Ovary (tissue), 9 donors: Measurements from ENCODE around the gene FOXC2. TPM values are rescaled to one million over a fixed set of nuclear protein-coding genes. Genes with fewer than 3 reads are reported as not detected.

Experiments used
- DNase-seq, 5 donors: peaks; one replicate each; pipeline ENCODE4 v3.0.0-alpha.2; 2019 to 2020
- H3K27ac ChIP-seq, 2 donors: fragments of 200-600 bp; one replicate each; pipeline versions ENCODE4 v1.5.1 to v1.8.0; 2019 to 2022
- H3K27me3 ChIP-seq: fragments of 200-600 bp; one replicate; pipeline ENCODE4 v1.8.0; 2022
- H3K36me3 ChIP-seq: fragments of 200-600 bp; sonication (generic); one replicate; pipeline ENCODE4 v1.5.1; 2019
- H3K4me1 ChIP-seq: one replicate; pipeline ENCODE4 v1.8.1; 2013; ENCODE audit warnings: mild to moderate bottlenecking, moderate library complexity; ENCODE audit not compliant: insufficient read depth
- H3K4me3 ChIP-seq: fragments of 200-600 bp; sonication (generic); one replicate; pipeline ENCODE4 v1.5.1; 2017
- H3K9me3 ChIP-seq, 2 donors: fragments of 200-600 bp in 1 of 2; sonication (generic) in 1 of 2; one replicate each; pipeline versions ENCODE4 v1.5.1 to v1.8.1; 2013 to 2019; ENCODE audit warnings: mild to moderate bottlenecking in 1 of 2, moderate library complexity in 1 of 2
- EP300 ChIP-seq: sonication (generic); formaldehyde crosslinking; IDR thresholded peaks from one replicate; pipeline ENCODE4 v1.6.1; 2017; ENCODE audit warnings: antibody characterized with exemption
- POLR2A ChIP-seq: fragments of 450-650 bp; IDR thresholded peaks from one replicate; pipeline ENCODE4 v1.6.1; 2017; ENCODE audit warnings: antibody characterized with exemption, mild to moderate bottlenecking, moderate library complexity
- WGBS, 3 donors: extraction: QIAGEN DNeasy Blood & Tissue Kit in 1 of 3; methylation state at CpG; one replicate each; pipeline versions ENCODE4 v1.1.5 to v1.1.7; 2013 to 2017; 5-methylcytosine and 5-hydroxymethylcytosine counted together
- intact Hi-C, 4 donors: fragments of 100-400 bp; cut with DNase I; formaldehyde crosslinking; loops; one replicate each; pipeline versions ENCODE4 v1.11.0 to v1.15.1; 2022 to 2023
- polyA plus RNA-seq, 2 donors: library from polyadenylated mRNA; stranded (reverse); fragments of 200-250 nt in 1 of 2; fragments of 350-450 nt in 1 of 2; fragmentation: Illumina TruSeq in 1 of 2; extraction: RNeasy Lipid Tissue Mini Kit (QIAGEN cat#74804) in 1 of 2; gene quantifications; one replicate each; pipeline ENCODE4 v1.2.3, GENCODE V29; 2013 to 2014
- total RNA-seq, 7 donors: library from RNA; depleted of rRNA in 2 of 7; stranded (reverse); fragments of >200 nt in 2 of 7; fragmentation: NEBNext Ultra II Directional in 3 of 7; extraction: Animal tissue kit (Norgen Biotek cat#: 25700) in 3 of 7; gene quantifications; one replicate each; pipeline versions ENCODE4 v1.1.0 to v1.2.4, GENCODE V29; 2016 to 2023
- TF ChIP-seq, protein P1 (sequence below), 3 donors: fragments of 450-650 bp in 2 of 3; fragments of 200-600 bp in 1 of 3; IDR thresholded peaks; one replicate each; pipeline versions ENCODE4 v1.5.1 to v1.8.0; 2016 to 2022; ENCODE audit warnings: antibody characterized with exemption in 3 of 3, mild to moderate bottlenecking in 1 of 3
- donor health status: DM: no; HTN: no; CAD: no; lungs with moderate emphysema.
- donor health status: DM: no; HTN: no; CAD: no.
- donor health status: Bipolar disorder and iron deficiency.
- donor health status: DM: yes; HTN: yes; CAD: no.
- donor health status: DM: no; HTN: no; CAD: no.
- donor health status: DM: yes; HTN: yes; CAD: no.

The FOXC2 gene
- total and polyA plus RNA-seq, 9 donors, result 0.10 to 2.5 (median 0.36) TPM

DNA sequence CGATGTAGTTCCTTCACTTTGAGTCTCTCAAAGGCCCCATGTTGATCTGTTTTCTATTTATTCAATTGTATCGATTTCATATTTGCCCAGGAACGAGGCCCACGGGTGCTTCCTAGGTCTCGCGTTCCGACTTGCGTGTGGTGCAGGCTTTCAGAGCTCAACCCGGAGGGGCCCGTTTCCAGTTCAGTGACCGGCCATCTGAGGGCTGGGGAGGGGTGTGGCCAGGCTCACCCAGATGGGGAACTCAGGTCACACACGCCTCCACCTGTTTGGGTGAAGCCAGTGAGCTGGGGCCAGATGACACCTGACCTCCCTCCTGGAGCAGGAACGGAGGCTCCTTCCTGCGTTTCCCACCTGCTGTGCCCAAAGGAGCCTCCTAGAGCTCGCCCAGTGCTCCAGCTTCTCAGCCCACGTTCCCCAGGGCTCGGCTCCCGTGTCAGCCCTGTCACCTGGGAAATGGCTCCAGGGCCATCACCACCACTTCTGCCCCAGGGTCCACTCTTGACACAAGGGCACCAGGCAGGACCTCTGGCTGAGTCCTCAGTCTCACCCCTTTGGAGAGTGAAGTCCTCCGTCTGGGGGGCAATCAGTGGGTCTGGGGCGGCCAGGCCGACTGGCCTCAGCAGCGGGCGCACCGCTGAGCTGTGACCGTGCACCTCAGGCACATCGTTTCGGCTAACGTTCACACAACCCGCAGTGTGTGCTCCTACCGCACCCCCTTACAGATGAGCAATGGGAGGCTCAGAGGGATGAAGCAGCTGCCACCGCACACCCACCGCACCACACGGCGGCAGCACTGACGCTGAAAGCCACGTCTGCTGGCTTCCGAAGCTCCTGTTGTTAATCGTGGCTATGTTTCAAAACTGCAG lies 38.3 kb upstream of the FOXC2 start:
- no peaks in the 10 kb centered on the region for H3K27me3 ChIP-seq
- intact Hi-C loops, result loop anchor here in 2 of 4 donors (10.0 kb wide), 1 partner anchor 703 kb away; no protein-coding TSS in a partner anchor
- no peaks in the 10 kb centered on the region for H3K36me3 ChIP-seq
- no peaks in the 10 kb centered on the region for H3K9me3 ChIP-seq
- peaks cover 7% of the 10 kb centered on the region for H3K4me1 ChIP-seq
- H3K4me3 ChIP-seq, result no peak overlapping the region
- TF ChIP-seq EP300 (no peak), POLR2A (no peak)
- TF ChIP-seq, protein P1, sequence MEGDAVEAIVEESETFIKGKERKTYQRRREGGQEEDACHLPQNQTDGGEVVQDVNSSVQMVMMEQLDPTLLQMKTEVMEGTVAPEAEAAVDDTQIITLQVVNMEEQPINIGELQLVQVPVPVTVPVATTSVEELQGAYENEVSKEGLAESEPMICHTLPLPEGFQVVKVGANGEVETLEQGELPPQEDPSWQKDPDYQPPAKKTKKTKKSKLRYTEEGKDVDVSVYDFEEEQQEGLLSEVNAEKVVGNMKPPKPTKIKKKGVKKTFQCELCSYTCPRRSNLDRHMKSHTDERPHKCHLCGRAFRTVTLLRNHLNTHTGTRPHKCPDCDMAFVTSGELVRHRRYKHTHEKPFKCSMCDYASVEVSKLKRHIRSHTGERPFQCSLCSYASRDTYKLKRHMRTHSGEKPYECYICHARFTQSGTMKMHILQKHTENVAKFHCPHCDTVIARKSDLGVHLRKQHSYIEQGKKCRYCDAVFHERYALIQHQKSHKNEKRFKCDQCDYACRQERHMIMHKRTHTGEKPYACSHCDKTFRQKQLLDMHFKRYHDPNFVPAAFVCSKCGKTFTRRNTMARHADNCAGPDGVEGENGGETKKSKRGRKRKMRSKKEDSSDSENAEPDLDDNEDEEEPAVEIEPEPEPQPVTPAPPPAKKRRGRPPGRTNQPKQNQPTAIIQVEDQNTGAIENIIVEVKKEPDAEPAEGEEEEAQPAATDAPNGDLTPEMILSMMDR (IDR thresholded peaks at IDR 0.05), result no peak
- no peak overlapping the region for H3K27ac ChIP-seq
- no peak for DNase-seq
- WGBS, 3 donors, result 86 to 87% (median 86%) methylated on average over 30 to 38 of the region's 38 CpGs

DNA sequence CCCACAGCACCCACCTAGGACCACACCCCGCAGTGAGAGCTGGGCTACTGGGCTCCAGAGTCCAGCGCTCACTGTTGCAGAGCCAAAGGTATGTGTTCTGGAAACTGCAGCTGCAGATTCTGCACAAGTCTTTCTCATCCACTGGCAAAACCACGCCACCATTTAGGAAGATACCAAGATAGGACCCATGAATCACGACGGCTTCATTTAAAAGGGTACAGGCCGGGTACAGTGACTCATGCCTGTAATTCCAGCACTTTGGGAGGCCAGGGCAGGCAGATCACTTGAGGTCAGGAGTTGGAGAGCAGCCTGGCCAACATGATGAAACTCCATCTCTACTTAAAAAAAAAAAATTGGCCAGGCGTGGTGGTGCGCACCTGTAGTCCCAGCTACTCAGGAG lies 37.5 kb upstream of the FOXC2 start:
- TF ChIP-seq EP300, result no peak
- TF ChIP-seq, protein P1 (IDR thresholded peaks at IDR 0.05), result no peak
- Histone ChIP-seq H3K4me3 (no peak overlapping the region), H3K4me1 (peaks cover 7% of the 10 kb centered on the region), H3K27ac (peak overlapping the region in 1 of 2 donors; percentile 88), H3K36me3 (no peaks in the 10 kb centered on the region), H3K27me3 (no peaks in the 10 kb centered on the region), H3K9me3 (no peaks in the 10 kb centered on the region)
- no peak for DNase-seq
- 84 to 90% (median 88%) methylated on average over 8 of the region's 8 CpGs for WGBS, 3 donors
- intact Hi-C loops, result loop anchor here in 2 of 4 donors (10.0 kb wide), 1 partner anchor 704 kb away; no protein-coding TSS in a partner anchor

DNA sequence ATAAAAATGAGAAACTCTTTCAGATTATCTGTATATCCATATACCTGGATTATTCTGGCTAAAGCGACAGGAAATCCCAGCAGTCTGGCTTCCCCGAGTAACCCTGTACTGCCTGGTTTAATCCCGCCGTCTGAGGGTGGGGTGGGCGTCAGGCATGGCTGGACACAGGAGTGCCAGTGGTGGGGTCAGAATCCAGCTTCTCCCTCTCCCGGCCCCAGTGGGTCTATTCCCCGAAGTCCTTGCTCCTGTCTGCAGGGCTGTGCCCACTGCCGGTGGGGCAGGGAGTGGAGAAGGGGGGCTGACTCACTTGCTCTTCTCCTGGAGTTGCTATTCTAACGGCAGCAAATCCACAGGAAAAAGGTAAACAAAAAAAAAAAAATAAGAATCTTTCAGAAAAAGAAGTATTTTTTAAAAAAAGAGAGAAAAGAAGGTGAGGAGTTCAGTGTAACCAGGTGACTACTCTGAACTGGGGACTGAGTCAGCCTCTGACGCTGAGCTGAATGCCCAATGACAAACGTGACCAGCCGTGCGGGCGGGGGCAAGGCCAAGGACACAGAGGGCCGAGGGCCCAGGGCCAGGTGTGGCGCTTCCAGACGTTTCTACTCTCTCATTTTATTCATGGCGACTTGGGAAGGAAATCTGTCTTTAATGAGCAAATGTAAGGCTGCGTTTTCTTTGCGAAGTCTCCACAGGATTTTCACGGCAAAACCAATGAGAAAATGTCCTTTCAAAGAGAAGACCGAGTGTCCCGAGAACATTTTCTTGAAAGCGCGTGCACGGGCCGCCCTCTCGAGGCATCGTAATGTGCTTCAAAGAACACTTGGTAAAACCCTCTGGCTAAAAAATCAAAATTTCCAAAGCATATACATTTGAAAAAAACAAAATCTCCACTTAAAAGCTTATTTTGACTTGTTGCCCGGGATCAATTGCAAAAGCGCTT lies 36.1 kb upstream of the FOXC2 start:
- Histone ChIP-seq H3K9me3 (no peaks in the 10 kb centered on the region), H3K27me3 (no peaks in the 10 kb centered on the region), H3K36me3 (no peaks in the 10 kb centered on the region), H3K4me3 (no peak overlapping the region), H3K4me1 (peaks cover 7% of the 10 kb centered on the region), H3K27ac (peak overlapping the region; percentile 76 to 88)
- DNase-seq, result peak; percentile 68 to 79 (median 73)
- intact Hi-C loops, result no loop called here
- WGBS, 3 donors, result 30 to 57% (median 39%) methylated on average over 31 of the region's 31 CpGs
- no peak for TF ChIP-seq EP300

DNA sequence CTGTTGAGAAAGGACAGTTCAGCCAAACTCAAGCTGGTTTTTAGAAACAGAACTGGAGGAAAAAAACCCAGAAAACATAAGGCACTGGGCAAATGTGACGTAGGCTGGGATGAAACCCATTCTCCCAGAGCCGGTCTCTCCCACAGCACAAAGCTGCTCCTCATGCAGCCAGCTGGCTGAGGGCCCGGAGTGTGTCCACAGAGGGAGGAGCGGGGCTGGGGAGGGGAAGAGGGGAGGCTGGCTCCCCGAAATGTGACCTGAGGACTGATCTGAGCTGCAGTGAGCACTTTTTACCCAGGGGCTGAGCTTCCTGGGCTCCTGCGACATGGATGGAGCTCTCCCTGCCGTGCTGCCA lies 35.5 kb upstream of the FOXC2 start:
- DNase-seq, result peak; percentile 87 to 92 (median 90)
- no peaks in the 10 kb centered on the region for H3K36me3 ChIP-seq
- WGBS, 3 donors, result 10 to 33% (median 16%) methylated on average over 7 of the region's 7 CpGs
- TF ChIP-seq, protein P1 (IDR thresholded peaks at IDR 0.05), result no peak
- no peak for TF ChIP-seq POLR2A
- TF ChIP-seq EP300, result no peak
- peak overlapping the region; percentile 76 to 88 for H3K27ac ChIP-seq
- no peak overlapping the region for H3K4me3 ChIP-seq
- no peaks in the 10 kb centered on the region for H3K27me3 ChIP-seq
- H3K4me1 ChIP-seq, result peaks cover 7% of the 10 kb centered on the region
- intact Hi-C loops, result no loop called here
- no peaks in the 10 kb centered on the region for H3K9me3 ChIP-seq
